SHP77 treated with DMSO at 0.1 percent for 48 hours (cell line): Measurements from ENCODE around the gene ASIP.

ENCODE experiments used
- DNase-seq: peaks from one replicate; lab custom pipeline; 2025; lab: John Stamatoyannopoulos, UW

The ASIP gene

GRCh38 chr20:34311118-34312023 is 70.1 kb downstream of the ASIP start:
- no peak for DNase-seq

- no peak for DNase-seq
Measured at GRCh38 chr20:34312024-34312460, 70.8 kb downstream of the ASIP start.

GRCh38 chr20:34312544-34313217 is 71.5 kb downstream of the ASIP start:
- peak; percentile 69 for DNase-seq

GRCh38 chr20:34315236-34315635 is 74.0 kb downstream of the ASIP start:
- DNase-seq, result no peak

DNA sequence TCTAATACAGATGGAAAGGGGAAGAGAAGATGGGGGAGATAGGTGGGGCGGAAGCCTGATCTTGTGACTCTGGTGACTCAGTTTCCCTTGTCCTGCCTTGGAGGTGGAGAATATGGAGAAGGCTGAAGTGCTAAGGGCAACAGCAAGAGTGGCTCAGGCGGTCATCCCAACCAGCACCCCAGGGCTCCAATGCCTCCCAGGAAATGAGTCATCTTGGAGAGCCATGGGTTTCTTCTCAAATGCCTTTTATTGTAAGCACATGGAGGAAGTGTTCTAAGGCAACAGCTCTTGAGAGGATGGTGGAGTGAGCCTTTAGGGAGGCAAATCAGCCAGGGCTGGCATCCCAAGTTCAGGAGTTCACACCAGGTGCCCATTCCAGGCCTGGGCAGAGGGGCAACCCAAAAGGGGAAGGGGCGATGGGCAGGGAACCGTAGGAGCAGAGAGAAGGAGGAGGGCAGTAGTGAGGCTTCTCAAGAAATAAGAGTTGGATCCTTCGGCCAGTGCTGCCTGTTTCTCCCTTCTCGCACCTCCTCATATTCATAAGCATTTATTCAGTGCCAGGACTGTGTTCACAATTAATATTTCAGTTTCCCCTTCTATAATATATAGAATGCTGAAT is 75.1 kb downstream of the ASIP start:
- DNase-seq, result no peak
